Body of pancreas (tissue), 4 donors: ENCODE measurements around the gene PNPLA3. TPM values are rescaled to one million over a fixed set of nuclear protein-coding genes. Genes with fewer than 3 reads are reported as not detected.

ENCODE experiments used
- ATAC-seq: fragments of 150-250 bp; one replicate; pipeline ENCODE4 v1.9.1; 2016
- DNase-seq, 4 donors: peaks; one replicate each; pipeline ENCODE4 v3.0.0-alpha.2; 2019
- H3K27ac ChIP-seq, 4 donors: fragments of 200-600 bp; sonication (generic); 1 replicate in 3 of 4; 2 replicates in 1 of 4; pipeline versions ENCODE4 v1.5.1 to v1.6.1; 2016 to 2019; ENCODE audit warnings: mild to moderate bottlenecking in 1 of 4, mixed read lengths in 1 of 4, moderate library complexity in 1 of 4
- H3K27me3 ChIP-seq, 2 donors: fragments of 200-600 bp; sonication (generic); one replicate each; pipeline ENCODE4 v1.6.0; 2016; ENCODE audit warnings: mild to moderate bottlenecking in 1 of 2
- H3K36me3 ChIP-seq, 2 donors: fragments of 200-600 bp; sonication (generic); replicated peaks in 1 of 2; 2 replicates each; pipeline ENCODE4 v1.5.1; 2016; ENCODE audit warnings: low read depth in 2 of 2; ENCODE audit not compliant: insufficient read depth in 1 of 2
- H3K4me1 ChIP-seq: fragments of 200-600 bp; sonication (generic); one replicate; pipeline ENCODE4 v1.6.0; 2016
- H3K4me3 ChIP-seq, 2 donors: fragments of 200-600 bp; sonication (generic); 1 replicate in 1 of 2; 2 replicates in 1 of 2; pipeline ENCODE4 v1.5.1; 2016 to 2019
- H3K9me3 ChIP-seq, 3 donors: fragments of 200-600 bp; sonication (generic); 1 replicate in 2 of 3; 2 replicates in 1 of 3; pipeline ENCODE4 v1.5.1; 2016
- CTCF ChIP-seq, 7 experiments: fragments of 450-650 bp in 4 of 7; fragments of 200-600 bp in 3 of 7; sonication (generic) in 3 of 7; IDR thresholded peaks; one replicate each; pipeline ENCODE4 v1.5.1; 2016 to 2019; ENCODE audit warnings: antibody characterized with exemption in 7 of 7
- POLR2A ChIP-seq, 3 donors: fragments of 450-650 bp; IDR thresholded peaks; one replicate each; pipeline ENCODE4 v1.6.1; 2016; ENCODE audit warnings: antibody characterized with exemption in 3 of 3, mild to moderate bottlenecking in 2 of 3
- WGBS, 2 donors: methylation state at CpG; one replicate each; pipeline ENCODE4 v1.1.5; 2017; 5-methylcytosine and 5-hydroxymethylcytosine counted together
- intact Hi-C: fragments of 100-400 bp; cut with DNase I; formaldehyde crosslinking; loops from one replicate; pipeline ENCODE4 v1.15.1; 2023
- total RNA-seq, 2 donors: library from RNA; depleted of rRNA; stranded (reverse); fragments of >200 nt; gene quantifications; one replicate each; pipeline ENCODE4 v1.1.0, GENCODE V29; 2016

Gene PNPLA3
- total RNA-seq, 2 donors from 2014 or later: 0.66 to 0.78 TPM

GRCh38 chr22:43893266-43893665 lies 30.3 kb upstream of the PNPLA3 start:
- no peaks in the 10 kb centered on the region for H3K36me3 ChIP-seq
- DNase-seq (no peak), ATAC-seq (no peak)
- peaks cover 0 to 16% of the 10 kb centered on the region in 2 donors for H3K27me3 ChIP-seq
- TF ChIP-seq CTCF (IDR thresholded peaks at IDR 0.05): no peak
- no peak for TF ChIP-seq POLR2A (IDR thresholded peaks at IDR 0.05)
- H3K27ac ChIP-seq: no peak overlapping the region
- intact Hi-C loops: no loop called here
- no peaks in the 10 kb centered on the region for H3K9me3 ChIP-seq
- H3K4me3 ChIP-seq: no peak overlapping the region
- peaks cover 9% of the 10 kb centered on the region for H3K4me1 ChIP-seq
- WGBS, 2 donors: 33 to 52% methylated on average over 1 to 5 of the region's 5 CpGs

GRCh38 chr22:43894122-43894521 lies 29.5 kb upstream of the PNPLA3 start:
- H3K36me3 ChIP-seq: no peaks in the 10 kb centered on the region
- no peaks in the 10 kb centered on the region for H3K9me3 ChIP-seq
- ATAC-seq (no peak), DNase-seq (no peak)
- WGBS, 2 donors: 64 to 66% methylated on average over 4 to 5 of the region's 5 CpGs
- H3K4me1 ChIP-seq: peaks cover 9% of the 10 kb centered on the region
- H3K4me3 ChIP-seq: no peak overlapping the region
- H3K27me3 ChIP-seq: peaks cover 0 to 16% of the 10 kb centered on the region in 2 donors
- TF ChIP-seq POLR2A (IDR thresholded peaks at IDR 0.05): no peak
- TF ChIP-seq CTCF (IDR thresholded peaks at IDR 0.05): no peak
- intact Hi-C loops: no loop called here
- no peak overlapping the region for H3K27ac ChIP-seq

- 31 to 37% methylated on average over 7 to 11 of the region's 11 CpGs for WGBS, 2 donors
- no peak for DNase-seq
- H3K4me1 ChIP-seq: peaks cover 6% of the 10 kb centered on the region
- H3K27ac ChIP-seq: no peak overlapping the region
- ATAC-seq: no peak
- no peaks in the 10 kb centered on the region for H3K36me3 ChIP-seq
- no peaks in the 10 kb centered on the region for H3K9me3 ChIP-seq
- intact Hi-C loops: no loop called here
- TF ChIP-seq POLR2A (IDR thresholded peaks at IDR 0.05) (no peak), CTCF (IDR thresholded peaks at IDR 0.05) (no peak)
- no peak overlapping the region for H3K4me3 ChIP-seq
- peaks cover 0 to 3% of the 10 kb centered on the region in 2 donors for H3K27me3 ChIP-seq
Observed at GRCh38 chr22:43895986-43896645, 27.5 kb upstream of the PNPLA3 start.

GRCh38 chr22:43897751-43898261 lies 25.8 kb upstream of the PNPLA3 start:
- no peaks in the 10 kb centered on the region for H3K4me1 ChIP-seq
- 31 to 39% methylated on average over 8 to 12 of the region's 12 CpGs for WGBS, 2 donors
- no peak for ATAC-seq

More at GRCh38 chr22:43897751-43898261, 25.8 kb upstream of the PNPLA3 start:
- Histone ChIP-seq H3K27me3 (no peaks in the 10 kb centered on the region), H3K9me3 (no peaks in the 10 kb centered on the region), H3K36me3 (no peaks in the 10 kb centered on the region), H3K4me3 (no peak overlapping the region), H3K27ac (no peak overlapping the region)
- no peak for TF ChIP-seq CTCF (IDR thresholded peaks at IDR 0.05)
- no peak for TF ChIP-seq POLR2A (IDR thresholded peaks at IDR 0.05)
- DNase-seq: no peak
- intact Hi-C loops: no loop called here
